ENCODE data around the gene SH2B3.

- TF ChIP-seq CTCF (IDR thresholded peaks at IDR 0.05) (no peak), POLR2AphosphoS5 (IDR thresholded peaks at IDR 0.05) (no peak), POLR2A (IDR thresholded peaks at IDR 0.05; ENCODE audit: low read depth) (no peak), EP300 (IDR thresholded peaks at IDR 0.05) (no peak)
Measured at GRCh38 chr12:111431772-111432171, 26.0 kb downstream of the SH2B3 start.

All from esophagus muscularis mucosa (tissue), 4 donors.